GM23338 (cell line): Measurements from ENCODE around the gene SEMA5A. TPM values are rescaled to one million over a fixed set of nuclear protein-coding genes. Genes with fewer than 3 reads are reported as not detected.

Source experiments
- CREB1 ChIP-seq: fragments of 250-450 bp; sonication (Bioruptor Pico); IDR thresholded peaks from 2 replicates; pipeline ENCODE4 v1.5.0; 2020; ENCODE audit warnings: low read depth, mild to moderate bottlenecking, moderate library complexity
- JUNB ChIP-seq: IDR thresholded peaks from one replicate; pipeline ENCODE4 v1.6.1; 2016; ENCODE audit warnings: antibody characterized with exemption; ENCODE audit not compliant: unreplicated experiment
- NANOG ChIP-seq: IDR thresholded peaks from 2 replicates; pipeline ENCODE4 v1.6.1; 2016; ENCODE audit warnings: antibody characterized with exemption, borderline replicate concordance
- STAT1 ChIP-seq: IDR thresholded peaks from one replicate; pipeline ENCODE4 v1.6.1; 2016; ENCODE audit warnings: antibody characterized with exemption; ENCODE audit not compliant: unreplicated experiment
- ZNF114 ChIP-seq: fragments of 250-450 bp; sonication (Bioruptor Pico); IDR thresholded peaks from 2 replicates; pipeline ENCODE4 v1.5.0; 2020; ENCODE audit warnings: mild to moderate bottlenecking, moderate library complexity
- ZNF331 ChIP-seq: fragments of 250-450 bp; sonication (Bioruptor Pico); IDR thresholded peaks from 2 replicates; pipeline ENCODE4 v1.5.0; 2020; ENCODE audit warnings: low read depth, mild to moderate bottlenecking, moderate library complexity
- polyA plus RNA-seq: library from polyadenylated mRNA; unstranded; fragments of >200 nt; fragmentation: Nextera tagmentation; extraction: Ambion mirVana; gene quantifications from 2 replicates; pipeline ENCODE4 v1.2.1, GENCODE V29; 2016
- total RNA-seq: library from RNA; depleted of rRNA; stranded (reverse); fragments of >200 nt; shearing (Covaris generic); gene quantifications from 2 replicates; pipeline ENCODE4 v1.2.3, GENCODE V29; 2014
- TF ChIP-seq, protein P1 (sequence below): fragments of 250-450 bp; sonication (Bioruptor Pico); IDR thresholded peaks from 2 replicates; pipeline ENCODE4 v1.5.0; 2020; ENCODE audit warnings: mild to moderate bottlenecking, moderate library complexity
- TF ChIP-seq, protein P2 (sequence below): IDR thresholded peaks from 2 replicates; pipeline ENCODE4 v1.6.1; 2016; ENCODE audit warnings: antibody characterized with exemption
- TF ChIP-seq, protein P3 (sequence below), 2 experiments: fragments of 200-600 bp in 1 of 2; sonication (generic) in 1 of 2; conservative IDR thresholded peaks; 2 replicates each; pipeline versions ENCODE4 v1.5.1 to v1.6.1; 2016 to 2017; ENCODE audit warnings: antibody characterized with exemption in 2 of 2, low read depth in 2 of 2, mild to moderate bottlenecking in 2 of 2, moderate library complexity in 1 of 2

Gene SEMA5A
- total and polyA plus RNA-seq, 2 experiments from 2014 or later: 2.1 to 8.1 TPM

- TF ChIP-seq, protein P1, sequence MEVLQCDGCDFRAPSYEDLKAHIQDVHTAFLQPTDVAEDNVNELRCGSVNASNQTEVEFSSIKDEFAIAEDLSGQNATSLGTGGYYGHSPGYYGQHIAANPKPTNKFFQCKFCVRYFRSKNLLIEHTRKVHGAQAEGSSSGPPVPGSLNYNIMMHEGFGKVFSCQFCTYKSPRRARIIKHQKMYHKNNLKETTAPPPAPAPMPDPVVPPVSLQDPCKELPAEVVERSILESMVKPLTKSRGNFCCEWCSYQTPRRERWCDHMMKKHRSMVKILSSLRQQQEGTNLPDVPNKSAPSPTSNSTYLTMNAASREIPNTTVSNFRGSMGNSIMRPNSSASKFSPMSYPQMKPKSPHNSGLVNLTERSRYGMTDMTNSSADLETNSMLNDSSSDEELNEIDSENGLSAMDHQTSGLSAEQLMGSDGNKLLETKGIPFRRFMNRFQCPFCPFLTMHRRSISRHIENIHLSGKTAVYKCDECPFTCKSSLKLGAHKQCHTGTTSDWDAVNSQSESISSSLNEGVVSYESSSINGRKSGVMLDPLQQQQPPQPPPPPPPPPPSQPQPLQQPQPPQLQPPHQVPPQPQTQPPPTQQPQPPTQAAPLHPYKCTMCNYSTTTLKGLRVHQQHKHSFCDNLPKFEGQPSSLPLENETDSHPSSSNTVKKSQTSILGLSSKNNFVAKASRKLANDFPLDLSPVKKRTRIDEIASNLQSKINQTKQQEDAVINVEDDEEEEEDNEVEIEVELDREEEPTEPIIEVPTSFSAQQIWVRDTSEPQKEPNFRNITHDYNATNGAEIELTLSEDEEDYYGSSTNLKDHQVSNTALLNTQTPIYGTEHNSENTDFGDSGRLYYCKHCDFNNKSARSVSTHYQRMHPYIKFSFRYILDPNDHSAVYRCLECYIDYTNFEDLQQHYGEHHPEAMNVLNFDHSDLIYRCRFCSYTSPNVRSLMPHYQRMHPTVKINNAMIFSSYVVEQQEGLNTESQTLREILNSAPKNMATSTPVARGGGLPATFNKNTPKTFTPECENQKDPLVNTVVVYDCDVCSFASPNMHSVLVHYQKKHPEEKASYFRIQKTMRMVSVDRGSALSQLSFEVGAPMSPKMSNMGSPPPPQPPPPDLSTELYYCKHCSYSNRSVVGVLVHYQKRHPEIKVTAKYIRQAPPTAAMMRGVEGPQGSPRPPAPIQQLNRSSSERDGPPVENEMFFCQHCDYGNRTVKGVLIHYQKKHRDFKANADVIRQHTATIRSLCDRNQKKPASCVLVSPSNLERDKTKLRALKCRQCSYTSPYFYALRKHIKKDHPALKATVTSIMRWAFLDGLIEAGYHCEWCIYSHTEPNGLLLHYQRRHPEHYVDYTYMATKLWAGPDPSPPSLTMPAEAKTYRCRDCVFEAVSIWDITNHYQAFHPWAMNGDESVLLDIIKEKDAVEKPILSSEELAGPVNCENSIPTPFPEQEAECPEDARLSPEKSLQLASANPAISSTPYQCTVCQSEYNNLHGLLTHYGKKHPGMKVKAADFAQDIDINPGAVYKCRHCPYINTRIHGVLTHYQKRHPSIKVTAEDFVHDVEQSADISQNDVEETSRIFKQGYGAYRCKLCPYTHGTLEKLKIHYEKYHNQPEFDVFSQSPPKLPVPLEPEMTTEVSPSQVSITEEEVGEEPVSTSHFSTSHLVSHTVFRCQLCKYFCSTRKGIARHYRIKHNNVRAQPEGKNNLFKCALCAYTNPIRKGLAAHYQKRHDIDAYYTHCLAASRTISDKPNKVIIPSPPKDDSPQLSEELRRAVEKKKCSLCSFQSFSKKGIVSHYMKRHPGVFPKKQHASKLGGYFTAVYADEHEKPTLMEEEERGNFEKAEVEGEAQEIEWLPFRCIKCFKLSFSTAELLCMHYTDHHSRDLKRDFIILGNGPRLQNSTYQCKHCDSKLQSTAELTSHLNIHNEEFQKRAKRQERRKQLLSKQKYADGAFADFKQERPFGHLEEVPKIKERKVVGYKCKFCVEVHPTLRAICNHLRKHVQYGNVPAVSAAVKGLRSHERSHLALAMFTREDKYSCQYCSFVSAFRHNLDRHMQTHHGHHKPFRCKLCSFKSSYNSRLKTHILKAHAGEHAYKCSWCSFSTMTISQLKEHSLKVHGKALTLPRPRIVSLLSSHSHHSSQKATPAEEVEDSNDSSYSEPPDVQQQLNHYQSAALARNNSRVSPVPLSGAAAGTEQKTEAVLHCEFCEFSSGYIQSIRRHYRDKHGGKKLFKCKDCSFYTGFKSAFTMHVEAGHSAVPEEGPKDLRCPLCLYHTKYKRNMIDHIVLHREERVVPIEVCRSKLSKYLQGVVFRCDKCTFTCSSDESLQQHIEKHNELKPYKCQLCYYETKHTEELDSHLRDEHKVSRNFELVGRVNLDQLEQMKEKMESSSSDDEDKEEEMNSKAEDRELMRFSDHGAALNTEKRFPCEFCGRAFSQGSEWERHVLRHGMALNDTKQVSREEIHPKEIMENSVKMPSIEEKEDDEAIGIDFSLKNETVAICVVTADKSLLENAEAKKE (CRISPR knock-in tag): no peak
- no peak for TF ChIP-seq NANOG
- TF ChIP-seq JUNB: no peak
- no peak for TF ChIP-seq ZNF114 (CRISPR knock-in tag)
- no peak for TF ChIP-seq ZNF331 (CRISPR knock-in tag)
- TF ChIP-seq, protein P2, sequence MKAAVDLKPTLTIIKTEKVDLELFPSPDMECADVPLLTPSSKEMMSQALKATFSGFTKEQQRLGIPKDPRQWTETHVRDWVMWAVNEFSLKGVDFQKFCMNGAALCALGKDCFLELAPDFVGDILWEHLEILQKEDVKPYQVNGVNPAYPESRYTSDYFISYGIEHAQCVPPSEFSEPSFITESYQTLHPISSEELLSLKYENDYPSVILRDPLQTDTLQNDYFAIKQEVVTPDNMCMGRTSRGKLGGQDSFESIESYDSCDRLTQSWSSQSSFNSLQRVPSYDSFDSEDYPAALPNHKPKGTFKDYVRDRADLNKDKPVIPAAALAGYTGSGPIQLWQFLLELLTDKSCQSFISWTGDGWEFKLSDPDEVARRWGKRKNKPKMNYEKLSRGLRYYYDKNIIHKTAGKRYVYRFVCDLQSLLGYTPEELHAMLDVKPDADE: no peak
- TF ChIP-seq, protein P3, sequence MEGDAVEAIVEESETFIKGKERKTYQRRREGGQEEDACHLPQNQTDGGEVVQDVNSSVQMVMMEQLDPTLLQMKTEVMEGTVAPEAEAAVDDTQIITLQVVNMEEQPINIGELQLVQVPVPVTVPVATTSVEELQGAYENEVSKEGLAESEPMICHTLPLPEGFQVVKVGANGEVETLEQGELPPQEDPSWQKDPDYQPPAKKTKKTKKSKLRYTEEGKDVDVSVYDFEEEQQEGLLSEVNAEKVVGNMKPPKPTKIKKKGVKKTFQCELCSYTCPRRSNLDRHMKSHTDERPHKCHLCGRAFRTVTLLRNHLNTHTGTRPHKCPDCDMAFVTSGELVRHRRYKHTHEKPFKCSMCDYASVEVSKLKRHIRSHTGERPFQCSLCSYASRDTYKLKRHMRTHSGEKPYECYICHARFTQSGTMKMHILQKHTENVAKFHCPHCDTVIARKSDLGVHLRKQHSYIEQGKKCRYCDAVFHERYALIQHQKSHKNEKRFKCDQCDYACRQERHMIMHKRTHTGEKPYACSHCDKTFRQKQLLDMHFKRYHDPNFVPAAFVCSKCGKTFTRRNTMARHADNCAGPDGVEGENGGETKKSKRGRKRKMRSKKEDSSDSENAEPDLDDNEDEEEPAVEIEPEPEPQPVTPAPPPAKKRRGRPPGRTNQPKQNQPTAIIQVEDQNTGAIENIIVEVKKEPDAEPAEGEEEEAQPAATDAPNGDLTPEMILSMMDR (conservative IDR thresholded peaks at IDR 0.05; ENCODE audit: low read depth in 2 of 2): no peak
- no peak for TF ChIP-seq STAT1
- no peak for TF ChIP-seq CREB1 (CRISPR knock-in tag)
Measured at GRCh38 chr5:9395706-9396105, 150.2 kb downstream of the SEMA5A start (continued).
